Renal cortical epithelial cell (primary cell): ENCODE measurements around the gene POLR2I. TPM values are rescaled to one million over a fixed set of nuclear protein-coding genes. Genes with fewer than 3 reads are reported as not detected.
"Not testable (repeated sequence)": the region's sequence is repeated elsewhere in the genome, so short reads cannot be mapped to it uniquely, and the experiment has no call there.

Source experiments
- DNase-seq: peaks from one replicate; pipeline ENCODE4 v3.0.0-alpha.2; 2011; ENCODE audit warnings: low read depth
- total RNA-seq: library from RNA; depleted of rRNA; stranded (reverse); fragments of >200 nt; gene quantifications from 2 replicates; pipeline ENCODE4 v1.2.3, GENCODE V29; 2014

The POLR2I gene
- total RNA-seq, 1 donor from 2014 or later: 38.2 TPM

DNA sequence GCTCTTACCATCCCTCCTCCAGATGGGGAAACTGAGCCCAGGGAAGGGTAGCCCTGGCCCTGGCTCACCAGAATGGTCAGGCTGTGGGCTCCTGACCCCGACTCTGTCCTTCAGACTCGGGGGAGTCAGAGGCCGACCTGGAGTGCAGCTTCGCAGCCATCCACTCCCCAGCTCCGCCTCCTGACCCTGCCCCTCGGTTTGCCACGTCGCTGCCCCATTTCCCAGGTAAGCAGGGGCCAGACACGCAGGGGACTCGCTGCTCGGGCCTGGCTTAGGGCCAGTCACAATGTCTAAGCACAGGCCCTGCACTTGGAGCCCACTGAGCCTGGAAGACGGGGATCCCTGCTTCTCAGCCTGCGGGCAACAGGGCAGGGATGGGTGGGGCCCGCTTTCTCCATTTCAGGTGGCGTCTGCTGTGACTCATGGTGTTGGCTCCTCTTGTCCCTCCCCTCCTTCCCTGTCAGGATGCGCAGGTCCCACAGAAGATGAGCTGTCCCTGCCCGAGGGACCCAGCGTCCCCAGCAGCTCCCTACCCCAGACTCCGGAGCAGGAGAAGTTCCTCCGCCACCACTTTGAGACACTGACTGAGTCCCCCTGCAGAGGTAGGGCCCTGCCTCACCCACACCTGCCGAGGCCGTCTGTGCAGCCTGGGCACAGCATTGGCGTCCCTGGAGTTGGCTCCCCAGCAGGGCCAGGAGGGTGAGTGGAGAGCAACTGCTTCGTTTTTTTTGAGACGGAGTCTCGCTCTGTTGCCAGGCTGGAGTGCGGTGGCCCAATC lies 12.9 kb downstream of the POLR2I start:
- DNase-seq: no peak

DNA sequence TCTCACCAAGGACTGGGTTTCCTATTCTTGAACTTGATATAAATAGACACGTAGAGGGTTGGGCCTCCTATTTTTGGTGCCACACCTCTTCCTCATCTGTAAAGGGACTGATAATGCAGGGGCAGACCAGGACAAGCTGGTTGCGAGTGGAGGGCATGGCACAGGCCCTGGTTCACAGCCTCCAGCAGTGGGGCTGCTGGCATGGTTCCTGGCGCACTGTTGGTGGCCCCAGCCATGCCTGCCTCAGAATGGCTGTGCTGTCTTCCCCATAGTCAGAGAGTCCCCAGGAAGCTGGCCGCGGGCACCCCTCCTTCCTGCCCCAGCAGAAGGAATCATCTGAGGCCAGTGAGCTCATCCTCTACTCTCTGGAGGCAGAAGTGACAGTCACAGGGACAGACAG lies 14.2 kb downstream of the POLR2I start:
- DNase-seq: no peak

DNA sequence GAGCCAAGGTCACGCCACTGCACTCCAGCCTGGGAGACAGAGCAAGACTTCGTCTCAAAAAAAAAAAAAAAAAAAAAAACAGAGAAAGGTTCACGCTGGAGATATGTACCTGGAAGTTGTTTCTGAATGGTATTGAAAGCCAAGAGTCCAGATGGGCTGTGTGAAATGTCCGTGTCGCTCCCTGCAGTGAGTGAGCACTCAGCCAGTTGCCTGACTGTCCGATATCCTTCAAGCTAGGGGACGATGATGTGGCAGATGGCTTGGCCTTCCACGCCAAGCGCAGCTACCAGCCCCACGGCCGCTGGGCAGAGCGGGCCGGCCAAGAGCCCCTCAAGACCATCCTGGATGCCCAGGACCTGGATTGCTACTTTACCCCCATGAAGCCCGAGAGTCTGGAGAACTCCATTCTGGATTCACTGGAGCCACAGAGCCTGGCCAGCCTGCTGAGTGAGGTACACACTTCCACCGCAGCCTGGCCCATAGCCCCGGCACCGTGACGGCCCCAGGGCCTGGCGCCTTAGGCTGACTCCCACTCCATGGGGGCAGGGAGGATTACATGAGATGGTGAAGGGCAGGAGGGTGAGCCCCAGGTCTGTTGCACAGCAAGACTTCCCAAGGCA lies 15.4 kb downstream of the POLR2I start:
- no peak for DNase-seq

DNA sequence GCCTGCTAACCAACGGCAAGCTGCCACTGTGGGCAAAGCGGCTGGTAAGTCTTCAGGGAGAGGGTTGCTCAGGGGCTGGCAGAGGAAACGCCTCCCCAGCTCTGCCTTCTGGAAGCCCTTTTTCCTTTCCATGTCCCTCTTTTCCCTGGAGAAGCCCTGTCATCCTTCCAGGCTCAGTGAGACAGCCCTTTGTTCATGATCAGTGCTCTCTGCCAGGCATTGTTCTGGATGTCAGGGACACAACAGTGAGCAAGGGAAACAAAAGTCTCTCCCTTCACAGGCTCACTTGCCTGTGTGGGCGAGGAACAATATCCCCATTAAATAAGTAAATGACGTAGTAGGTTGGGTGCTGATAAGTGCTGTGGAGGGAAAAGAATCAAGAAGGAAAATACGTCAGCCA lies 17.6 kb downstream of the POLR2I start:
- DNase-seq: no peak

DNA sequence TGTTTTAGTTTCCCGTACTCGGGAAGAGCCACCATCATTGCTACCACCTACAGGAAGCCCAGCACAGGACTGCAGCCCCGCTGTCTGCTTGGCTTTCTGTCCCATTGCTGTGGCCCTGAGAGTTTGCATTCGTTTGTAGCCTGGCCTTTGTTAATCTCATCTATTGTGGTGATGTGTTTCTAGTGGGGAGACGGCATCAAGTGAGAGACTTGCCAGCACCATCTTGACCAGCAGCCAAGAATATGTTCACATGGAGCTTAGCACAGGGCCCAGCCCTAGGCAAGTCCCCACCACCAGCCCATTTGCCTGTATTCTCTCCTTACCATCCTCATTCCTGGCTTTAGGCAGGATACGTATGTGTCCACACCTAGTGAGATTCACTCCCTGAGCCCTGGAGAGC lies 21.0 kb downstream of the POLR2I start:
- DNase-seq: no peak

DNA sequence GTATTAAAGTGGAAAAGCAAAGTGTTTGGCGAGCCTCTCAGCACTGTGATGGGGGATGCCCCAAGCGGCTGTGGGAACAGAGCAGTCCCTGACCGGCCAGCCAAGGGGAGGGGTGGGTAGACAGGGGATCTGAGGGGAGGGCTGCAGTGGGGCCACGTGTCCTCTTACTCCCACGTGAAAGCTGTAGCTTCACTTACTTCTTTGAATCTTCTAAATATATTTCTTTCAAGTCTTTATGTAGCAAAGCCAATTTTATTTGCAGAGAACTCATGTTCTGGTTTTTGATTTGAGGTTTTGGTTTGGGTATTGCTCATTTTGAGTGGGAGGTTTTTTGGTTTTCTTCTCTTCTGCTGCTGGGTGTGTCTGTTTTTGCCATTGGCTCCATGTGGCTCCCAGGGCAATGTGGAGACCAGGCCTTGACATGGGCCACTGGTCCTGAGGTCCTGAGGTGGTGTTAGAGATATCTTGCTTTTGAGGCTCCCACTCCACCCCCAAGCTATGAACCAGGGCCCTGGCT lies 21.5 kb downstream of the POLR2I start:
- no peak for DNase-seq

DNA sequence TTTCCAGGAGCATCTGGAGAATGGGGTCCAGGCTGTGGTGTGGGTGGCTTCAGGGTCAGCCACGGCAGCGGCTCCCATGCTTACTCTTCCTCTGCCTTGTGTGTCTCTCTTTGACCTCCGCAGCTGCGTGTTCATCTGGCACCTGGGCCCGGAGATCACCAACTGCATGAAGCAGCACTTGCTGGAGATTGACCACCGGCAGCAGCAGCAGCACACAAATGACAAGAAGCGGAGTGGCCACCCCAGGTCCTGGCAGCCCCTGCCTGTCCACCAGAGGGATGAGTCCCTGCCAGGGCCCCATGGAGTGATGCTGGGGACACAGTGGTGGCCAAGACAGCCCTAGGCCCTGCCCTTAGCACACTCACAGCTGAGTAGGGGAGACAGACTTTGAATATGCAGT lies 22.1 kb downstream of the POLR2I start:
- DNase-seq: no peak

DNA sequence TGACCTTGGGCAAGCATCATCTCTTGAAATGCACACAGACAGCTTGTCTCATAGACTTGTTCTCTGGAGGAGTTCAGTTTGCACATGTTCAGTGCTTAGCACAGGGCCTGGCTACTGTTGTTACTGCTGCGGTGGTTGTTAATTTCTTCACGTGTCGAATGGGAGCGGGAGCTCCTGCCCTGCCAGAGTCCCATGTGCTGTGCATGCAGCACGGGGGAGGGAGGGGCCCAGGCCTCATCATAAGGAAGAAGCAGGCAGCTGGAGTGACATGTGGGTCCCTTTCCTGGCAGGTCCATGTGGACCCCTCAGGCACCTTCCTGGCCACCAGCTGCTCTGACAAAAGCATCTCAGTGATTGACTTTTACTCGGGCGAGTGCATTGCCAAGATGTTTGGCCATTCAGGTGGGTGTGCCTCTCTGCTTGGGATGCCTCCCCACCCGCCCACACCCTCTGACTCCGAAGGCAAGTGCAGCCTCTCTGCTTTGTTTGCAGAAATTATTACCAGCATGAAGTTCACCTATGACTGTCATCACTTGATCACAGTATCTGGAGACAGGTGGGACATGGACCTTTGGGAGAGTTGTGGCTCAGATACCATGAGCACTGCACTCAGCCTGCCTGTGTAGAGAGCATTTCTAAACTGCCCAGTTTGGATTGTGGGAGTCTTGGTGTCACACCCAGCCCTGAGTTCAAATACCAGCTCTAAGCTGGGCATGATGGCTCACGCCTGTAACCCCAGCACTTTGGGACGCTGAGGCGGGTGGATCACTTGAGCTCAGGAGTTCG lies 23.6 kb downstream of the POLR2I start:
- no peak for DNase-seq

DNA sequence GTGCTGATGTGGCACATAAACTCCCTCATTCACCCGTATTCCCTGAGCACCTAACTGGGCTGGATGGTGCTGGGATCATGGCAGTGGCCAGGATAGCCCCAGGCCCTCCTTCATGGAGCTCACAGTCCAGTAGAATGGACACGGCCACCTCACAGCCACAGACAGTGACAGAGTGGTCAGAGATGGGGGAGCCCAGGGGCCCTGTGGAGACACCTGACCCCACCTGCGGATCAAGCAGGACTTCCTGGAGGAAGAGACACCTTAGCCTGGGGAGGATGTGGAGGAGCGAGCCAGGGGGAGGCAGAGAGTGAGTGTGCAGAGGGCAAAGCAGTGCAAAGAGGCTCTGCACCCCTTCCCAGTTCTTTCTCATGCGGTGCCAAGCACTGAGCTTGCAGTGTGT lies 24.8 kb downstream of the POLR2I start:
- DNase-seq: no peak

DNA sequence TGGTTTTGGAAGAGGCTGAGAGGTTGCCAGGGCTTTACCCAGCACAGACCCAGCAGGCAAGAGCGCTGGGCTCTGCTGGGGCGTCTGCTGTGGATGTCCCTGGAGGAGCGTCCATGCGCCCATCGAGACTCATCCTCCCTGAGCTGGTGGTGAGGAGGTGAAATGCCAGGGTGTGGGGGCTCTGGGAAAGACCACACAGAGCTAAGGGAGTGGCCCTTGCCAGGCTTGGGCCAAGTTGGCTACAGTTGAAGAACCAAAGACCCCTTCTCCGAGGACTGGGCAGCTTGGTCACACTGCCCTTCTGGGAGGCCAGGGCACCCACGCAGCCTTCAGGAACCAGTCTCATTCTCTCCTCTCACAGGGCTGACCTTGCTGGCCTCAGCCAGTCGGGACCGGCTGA lies 28.3 kb downstream of the POLR2I start:
- DNase-seq: no peak

DNA sequence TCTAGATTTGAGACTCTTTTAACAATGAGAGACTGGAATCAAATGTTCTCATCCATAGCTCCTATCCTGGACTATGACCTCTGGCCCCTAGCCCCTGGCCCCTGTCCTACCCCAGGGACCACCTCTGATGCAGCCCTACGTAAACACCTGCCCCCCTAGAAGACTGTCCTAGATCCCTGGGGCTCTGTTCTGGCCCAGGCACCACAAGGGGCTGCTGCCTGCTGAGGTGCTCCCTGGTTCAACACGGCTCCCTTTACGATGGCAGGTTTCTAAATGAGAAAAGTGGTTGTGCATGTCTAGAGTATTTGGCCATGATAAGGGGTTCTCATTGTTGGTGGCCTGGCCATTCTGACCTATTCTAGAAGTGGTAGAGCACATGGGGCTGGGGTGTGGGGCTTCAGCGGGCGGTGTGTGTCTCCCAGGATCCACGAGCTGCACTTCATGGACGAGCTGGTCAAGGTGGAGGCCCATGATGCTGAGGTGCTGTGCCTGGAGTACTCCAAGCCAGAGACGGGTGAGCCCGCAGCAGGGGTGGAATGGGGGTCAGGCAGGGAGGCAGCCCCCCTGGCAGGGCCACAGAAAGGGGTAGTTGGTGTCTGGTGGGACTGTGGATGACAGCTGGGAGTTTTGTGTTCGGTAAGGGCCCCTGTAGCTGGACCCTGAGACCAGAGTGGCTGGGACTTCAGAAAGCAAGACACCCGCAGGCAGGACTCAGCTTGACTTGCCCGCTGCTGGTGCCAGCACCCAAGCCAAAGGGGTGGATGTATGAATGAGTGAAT lies 30.3 kb downstream of the POLR2I start:
- no peak for DNase-seq

DNA sequence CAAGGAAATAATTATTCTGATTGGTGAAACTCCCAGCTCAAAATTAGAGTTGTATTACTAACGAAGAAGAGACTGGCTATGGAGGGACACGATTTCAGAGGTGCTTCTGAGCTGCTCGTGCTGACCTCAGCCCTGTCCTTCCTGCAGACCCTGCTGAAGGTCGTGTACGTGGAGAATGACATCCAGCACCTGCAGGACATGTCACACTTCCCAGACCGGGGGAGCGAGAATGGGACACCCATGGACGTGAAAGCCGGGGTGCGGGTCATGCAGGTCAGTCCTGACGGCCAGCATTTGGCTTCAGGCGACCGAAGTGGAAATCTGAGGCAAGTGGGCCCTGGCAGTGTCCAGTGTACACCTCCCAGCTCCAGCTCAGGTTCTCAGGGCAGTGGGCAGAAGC lies 31.8 kb downstream of the POLR2I start:
- DNase-seq: no peak

DNA sequence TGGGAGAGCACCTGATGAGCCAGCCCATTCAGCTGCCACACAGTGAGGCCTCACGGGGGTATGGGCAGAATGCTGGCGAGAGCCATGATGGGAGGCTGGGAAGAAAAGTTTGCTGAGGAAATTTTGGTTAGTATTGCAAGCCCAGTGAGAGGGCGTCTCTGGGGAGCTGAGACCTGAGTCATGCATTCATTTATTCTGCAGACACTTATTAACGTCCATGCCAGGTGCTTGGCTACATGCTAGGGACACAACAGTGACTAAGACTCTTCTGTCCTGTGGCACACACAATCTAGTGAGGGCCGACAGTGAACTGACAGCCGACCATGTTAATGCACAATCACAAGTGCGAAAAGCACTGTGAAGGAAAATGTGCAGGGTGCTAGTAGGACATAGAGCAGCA lies 32.8 kb downstream of the POLR2I start:
- no peak for DNase-seq

DNA sequence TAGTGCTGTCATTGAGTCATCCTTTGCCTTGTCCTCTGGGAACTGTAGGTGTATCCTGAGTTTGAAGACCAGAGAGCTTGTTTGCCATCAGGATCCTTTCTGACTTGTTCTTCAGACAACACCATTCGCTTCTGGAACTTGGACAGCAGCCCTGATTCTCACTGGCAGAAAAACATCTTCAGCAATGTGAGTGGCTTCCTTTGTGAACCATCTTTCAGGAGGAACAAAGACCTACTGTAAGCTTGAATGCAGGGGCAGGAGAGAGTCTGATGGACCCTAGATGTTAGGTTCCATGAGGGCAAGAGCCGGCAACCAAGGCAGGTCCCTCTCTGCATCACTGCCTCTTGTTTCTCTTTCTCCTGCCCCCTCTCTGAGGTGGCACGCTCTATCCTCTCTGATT lies 33.3 kb downstream of the POLR2I start:
- DNase-seq: no peak

DNA sequence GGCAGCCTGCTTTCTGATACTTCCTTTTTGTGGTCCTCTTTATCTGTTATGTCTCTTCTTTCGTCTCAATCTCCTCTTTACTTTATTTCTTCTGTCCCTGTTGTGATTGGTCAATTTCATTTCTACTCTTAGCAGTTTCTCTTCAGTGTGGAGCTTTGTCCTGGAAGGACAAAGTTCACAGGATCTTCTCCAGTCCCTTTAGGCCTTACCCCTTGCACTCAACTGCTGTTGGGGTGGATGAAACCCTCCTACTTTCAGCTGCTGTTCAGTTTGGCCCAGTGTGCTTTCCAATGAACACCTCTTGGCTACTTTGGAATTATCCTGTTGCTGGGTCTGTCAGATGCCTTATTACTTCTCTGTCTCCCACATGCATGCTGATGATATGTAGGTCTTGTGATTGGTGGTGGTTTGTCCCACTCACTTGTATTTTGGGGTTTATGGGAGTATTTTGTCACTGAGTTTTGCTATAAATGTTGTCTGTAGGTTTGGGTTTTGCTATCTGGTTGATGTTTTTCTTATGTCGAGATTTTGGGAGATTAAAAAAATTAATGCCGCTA lies 35.2 kb downstream of the POLR2I start:
- DNase-seq: no peak

DNA sequence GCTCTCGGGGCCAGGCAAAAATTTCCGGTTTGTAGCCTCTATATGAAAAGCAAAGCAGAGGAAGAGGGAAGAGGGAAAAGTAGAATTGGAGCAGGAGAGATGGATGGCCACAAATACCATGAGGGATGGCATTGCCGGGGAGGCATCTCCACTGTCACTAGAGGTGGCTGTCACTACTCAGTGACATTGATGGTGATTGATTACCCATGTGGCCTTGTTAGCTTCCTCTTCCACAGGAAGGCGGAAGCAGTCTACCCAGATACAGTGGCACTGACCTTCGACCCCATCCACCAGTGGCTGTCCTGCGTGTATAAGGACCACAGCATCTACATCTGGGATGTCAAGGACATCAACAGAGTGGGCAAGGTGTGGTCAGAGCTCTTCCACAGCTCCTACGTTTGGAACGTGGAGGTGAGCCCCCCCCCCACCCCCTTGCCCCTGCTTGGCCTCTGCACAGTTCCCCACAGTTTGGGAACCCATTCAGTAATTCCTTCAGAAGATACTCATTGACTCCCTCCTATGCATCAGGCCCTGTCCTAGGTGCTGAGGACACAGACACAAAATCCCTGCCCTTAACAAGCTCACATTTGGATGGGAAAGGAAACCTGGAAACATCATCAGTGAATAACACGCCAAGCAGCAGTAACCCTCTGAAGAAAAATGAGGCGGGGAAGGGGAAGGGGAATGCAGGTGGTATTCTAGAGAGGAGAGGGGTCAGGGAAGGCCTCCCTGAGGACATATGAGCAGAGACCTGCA lies 41.4 kb downstream of the POLR2I start:
- no peak for DNase-seq

DNA sequence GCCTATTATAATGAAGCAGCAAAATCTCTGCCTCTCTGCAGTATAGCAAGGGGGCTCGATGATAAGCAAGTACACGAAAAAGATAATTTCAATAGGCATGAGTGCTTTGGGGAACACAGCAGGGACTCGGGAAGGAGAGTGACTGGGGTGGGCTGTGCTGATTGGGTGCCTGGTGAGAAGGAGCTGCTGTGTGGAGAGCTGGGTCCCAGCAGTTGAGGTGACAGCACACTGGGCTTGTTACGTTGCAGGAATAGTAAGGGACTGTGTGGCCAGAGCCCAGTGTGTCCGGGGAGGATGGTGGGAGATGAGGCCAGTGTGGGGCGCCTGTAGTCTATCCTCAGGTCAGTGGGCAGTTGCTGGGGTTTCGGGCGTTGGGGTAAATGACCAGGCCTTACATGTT lies 42.6 kb downstream of the POLR2I start:
- no peak for DNase-seq

DNA sequence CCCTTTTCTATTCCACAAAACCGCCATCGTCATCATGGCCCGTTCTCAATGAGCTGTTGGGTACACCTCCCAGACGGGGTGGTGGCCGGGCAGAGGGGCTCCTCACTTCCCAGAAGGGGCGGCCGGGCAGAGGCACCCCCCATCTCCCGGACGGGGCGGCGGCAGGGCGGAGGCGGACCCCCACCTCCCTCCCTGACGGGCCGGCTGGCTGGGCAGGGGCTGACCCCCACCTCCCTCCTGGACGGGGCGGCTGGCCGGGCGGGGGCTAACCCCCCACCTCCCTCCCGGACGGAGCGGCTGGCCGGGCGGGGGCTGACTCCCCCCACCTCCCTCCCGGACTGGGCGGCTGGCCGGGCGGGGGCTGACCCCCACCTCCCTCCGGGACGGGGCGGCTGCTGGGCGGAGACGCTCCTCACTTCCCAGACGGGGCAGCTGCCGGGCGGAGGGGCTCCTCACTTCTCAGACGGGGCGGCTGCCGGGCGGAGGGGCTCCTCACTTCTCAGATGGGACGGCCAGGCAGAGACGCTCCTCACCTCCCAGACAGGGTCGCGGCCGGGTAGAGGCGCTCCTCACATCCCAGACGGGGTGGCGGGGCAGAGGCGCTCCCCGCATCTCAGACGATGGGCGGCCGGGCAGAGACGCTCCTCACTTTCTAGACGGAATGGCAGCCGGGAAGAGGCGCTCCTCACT lies 45.7 kb downstream of the POLR2I start:
- not testable (repeated sequence) for DNase-seq

DNA sequence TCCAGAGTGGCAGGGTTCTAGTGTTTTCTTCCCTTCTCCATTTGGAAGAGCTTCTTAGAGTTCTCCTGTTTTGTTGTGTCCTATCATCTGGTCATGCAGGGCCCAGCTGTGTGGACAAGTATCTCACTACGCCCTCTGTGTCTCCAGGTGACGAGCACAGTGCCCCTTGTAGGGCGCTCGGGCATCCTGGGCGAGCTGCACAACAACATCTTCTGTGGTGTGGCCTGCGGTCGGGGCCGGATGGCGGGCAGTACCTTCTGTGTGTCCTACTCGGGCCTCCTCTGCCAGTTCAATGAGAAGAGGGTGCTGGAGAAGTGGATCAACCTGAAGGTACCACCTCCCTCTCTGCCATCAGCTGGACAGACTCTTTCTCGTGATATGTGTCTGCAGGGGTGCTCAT lies 47.0 kb downstream of the POLR2I start:
- DNase-seq: no peak

DNA sequence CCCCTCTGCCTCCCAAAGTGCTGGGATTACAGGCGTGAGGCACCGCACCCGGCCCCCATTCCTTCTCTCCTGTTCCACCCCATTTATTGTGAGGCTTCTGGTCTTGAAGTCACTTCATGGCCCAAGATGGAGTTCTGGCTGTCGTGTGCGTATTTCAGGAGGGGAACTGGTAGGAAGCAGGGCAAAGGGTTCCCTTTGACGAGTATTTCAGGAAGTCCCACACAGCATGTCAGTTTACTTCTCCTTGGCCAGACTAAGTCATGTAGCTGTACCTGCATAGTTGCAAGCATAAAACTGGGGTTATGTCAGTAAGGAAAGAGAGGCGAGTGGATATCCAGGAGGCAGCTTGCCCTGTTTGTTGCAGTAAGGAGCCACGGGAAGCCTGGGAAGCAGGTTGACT lies 49.8 kb downstream of the POLR2I start:
- no peak for DNase-seq
